ENCODE results near the gene AUTS2.
A peak's percentile ranks its signal among the peaks of the same experiment; 100 is the strongest.

GRCh38 chr7:70477036-70478010 lies 879.0 kb downstream of the AUTS2 start:
- TF ChIP-seq GATA2 (IDR thresholded peaks at IDR 0.05; ENCODE audit: low read depth, low read length) (peak; percentile 47; the same call in 1 of the 2 replicates), GATA3 (IDR thresholded peaks at IDR 0.05; ENCODE audit: low read depth, low read length) (peak; percentile 30; the same call in 1 of the 2 replicates)
